ENCODE measurements around the gene NKAIN4. TPM values are rescaled to one million over a fixed set of nuclear protein-coding genes. Genes with fewer than 3 reads are reported as not detected.
A peak's percentile ranks its signal among the peaks of the same experiment; 100 is the strongest.
"Not testable (repeated sequence)": the region's sequence is repeated elsewhere in the genome, so short reads cannot be mapped to it uniquely, and the experiment has no call there.

Gene NKAIN4
- total RNA-seq, 1 experiment from 2014 or later: 5.0 TPM

- no peak for DNase-seq (ENCODE audit: low read depth)
- in situ Hi-C loops (cut with HindIII; ENCODE audit: low pct_unique_long_range_greater_than_20kb, low sequenced_read_pairs): no loop called here
These were observed 21.3 kb downstream of the NKAIN4 start for GRCh38 chr20:63233061-63233344.

- in situ Hi-C loops (cut with HindIII; ENCODE audit: low pct_unique_long_range_greater_than_20kb, low sequenced_read_pairs): no loop called here
- peak; percentile 99 for DNase-seq (ENCODE audit: low read depth)
These were observed 21.8 kb downstream of the NKAIN4 start for GRCh38 chr20:63232235-63233060.

DNA sequence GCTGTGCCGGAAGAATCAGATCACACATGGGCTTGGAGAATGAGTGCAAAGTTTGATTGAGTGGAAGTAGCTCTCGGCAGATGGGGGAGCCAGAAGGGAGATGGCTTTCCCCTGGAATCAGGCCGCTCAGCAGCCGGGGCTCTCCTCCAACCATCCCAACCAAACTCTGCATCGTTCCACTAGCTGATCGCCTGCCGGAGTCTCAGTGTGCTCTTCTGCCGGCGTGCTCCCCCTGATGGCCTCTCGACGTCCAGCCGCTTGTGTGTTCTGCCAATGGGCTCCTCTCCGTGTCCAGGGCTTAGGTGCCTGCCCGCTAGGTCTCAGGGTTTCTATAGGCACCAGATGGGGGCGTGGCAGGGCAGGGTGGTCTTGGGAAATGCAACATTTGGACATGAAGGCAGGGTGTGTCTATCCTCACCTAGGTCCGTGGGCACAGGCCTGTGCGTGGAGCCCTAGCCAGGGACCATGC, 23.4 kb downstream of the NKAIN4 start:
- in situ Hi-C loops (cut with HindIII; ENCODE audit: low pct_unique_long_range_greater_than_20kb, low sequenced_read_pairs): no loop called here
- DNase-seq (ENCODE audit: low read depth): no peak

- no peak for DNase-seq (ENCODE audit: low read depth)
- in situ Hi-C loops (cut with HindIII; ENCODE audit: low pct_unique_long_range_greater_than_20kb, low sequenced_read_pairs): no loop called here
These were observed 25.5 kb downstream of the NKAIN4 start for GRCh38 chr20:63228806-63229205.

DNA sequence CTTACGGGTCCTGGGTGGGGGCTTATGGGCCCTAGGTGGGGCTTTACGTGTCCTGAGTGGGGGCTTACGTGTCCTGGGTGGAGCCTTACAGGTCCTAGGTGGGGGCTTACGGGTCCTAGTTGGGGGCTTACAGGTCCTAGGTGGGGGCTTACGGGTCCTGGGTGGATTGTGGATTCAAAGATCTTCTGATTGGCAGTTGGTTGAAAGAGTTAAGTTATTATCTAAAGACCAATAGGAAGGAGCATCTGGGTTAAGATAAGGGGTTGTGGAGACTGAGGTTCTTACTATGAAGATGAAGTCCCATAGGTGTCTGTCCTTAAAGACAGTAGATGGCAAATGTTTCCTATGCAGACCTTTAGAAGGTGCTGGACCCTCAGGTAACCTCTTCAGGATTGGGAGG, 27.0 kb downstream of the NKAIN4 start:
- DNase-seq (ENCODE audit: low read depth): no peak
- in situ Hi-C loops (cut with HindIII; ENCODE audit: low pct_unique_long_range_greater_than_20kb, low sequenced_read_pairs): no loop called here

DNA sequence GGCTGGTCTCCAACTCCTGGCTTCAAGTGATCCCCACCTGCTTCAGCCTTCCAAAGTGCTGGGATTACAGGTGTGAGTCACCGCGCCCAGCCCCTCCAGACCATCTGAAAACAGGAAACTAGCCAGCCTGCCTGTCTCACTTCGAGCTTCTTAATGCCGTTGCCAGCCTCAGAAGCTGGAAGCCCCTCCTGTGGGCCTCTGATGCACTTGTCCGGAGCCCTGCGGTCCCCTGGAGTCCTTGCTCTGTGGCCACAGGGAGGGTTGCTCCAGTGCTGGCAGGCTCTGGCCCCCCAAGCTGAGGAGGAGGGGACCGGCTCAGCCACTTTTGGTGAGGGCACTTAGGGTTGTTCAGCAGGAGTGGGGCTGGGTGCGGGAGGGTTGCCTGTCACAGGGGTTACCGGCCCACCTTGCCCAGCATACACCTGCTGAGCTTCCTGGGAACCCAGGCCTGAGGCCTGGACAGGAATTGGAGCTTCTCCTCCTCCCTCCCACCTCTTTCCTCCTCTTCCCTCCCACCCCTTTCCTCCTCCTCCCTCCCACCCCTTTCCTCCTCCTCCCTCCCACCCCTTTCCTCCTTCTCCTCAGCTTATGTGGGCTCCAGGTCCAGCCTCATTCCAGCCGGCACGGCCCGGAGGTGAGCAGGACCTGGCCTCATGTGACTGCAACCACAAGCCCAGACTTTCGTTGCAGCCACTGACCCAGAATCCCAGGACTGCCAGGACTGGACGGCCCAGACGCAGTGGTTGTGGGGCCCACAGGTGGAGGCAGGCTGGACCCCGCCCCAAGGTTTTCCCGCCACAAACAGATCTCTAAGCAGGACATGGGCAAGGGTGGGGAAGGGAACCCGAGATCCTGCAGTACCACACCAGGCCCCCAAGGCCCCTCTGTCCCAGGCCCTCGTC, 28.0 kb downstream of the NKAIN4 start:
- DNase-seq (ENCODE audit: low read depth): no peak
- in situ Hi-C loops (cut with HindIII; ENCODE audit: low pct_unique_long_range_greater_than_20kb, low sequenced_read_pairs): no loop called here

- in situ Hi-C loops (cut with HindIII; ENCODE audit: low pct_unique_long_range_greater_than_20kb, low sequenced_read_pairs): no loop called here
These were observed 29.2 kb downstream of the NKAIN4 start for GRCh38 chr20:63225082-63225454.

GRCh38 chr20:63224412-63225081, 29.7 kb downstream of the NKAIN4 start:
- peak; percentile 98 for DNase-seq (ENCODE audit: low read depth)
- in situ Hi-C loops (cut with HindIII; ENCODE audit: low pct_unique_long_range_greater_than_20kb, low sequenced_read_pairs): loop anchor here (5.0 kb wide), 1 partner anchor 53 kb away; no protein-coding TSS in a partner anchor

More at GRCh38 chr20:63225082-63225454, 29.2 kb downstream of the NKAIN4 start:
- no peak for DNase-seq (ENCODE audit: low read depth)

- in situ Hi-C loops (cut with HindIII; ENCODE audit: low pct_unique_long_range_greater_than_20kb, low sequenced_read_pairs): loop anchor here (5.0 kb wide), 1 partner anchor 53 kb away; no protein-coding TSS in a partner anchor
- no peak for DNase-seq (ENCODE audit: low read depth)
These were observed 30.4 kb downstream of the NKAIN4 start for GRCh38 chr20:63223826-63224207.

GRCh38 chr20:63223121-63223825, 31.0 kb downstream of the NKAIN4 start:
- in situ Hi-C loops (cut with HindIII; ENCODE audit: low pct_unique_long_range_greater_than_20kb, low sequenced_read_pairs): loop anchor here (5.0 kb wide), 1 partner anchor 54 kb away; no protein-coding TSS in a partner anchor
- peak; percentile 47 for DNase-seq (ENCODE audit: low read depth)

DNA sequence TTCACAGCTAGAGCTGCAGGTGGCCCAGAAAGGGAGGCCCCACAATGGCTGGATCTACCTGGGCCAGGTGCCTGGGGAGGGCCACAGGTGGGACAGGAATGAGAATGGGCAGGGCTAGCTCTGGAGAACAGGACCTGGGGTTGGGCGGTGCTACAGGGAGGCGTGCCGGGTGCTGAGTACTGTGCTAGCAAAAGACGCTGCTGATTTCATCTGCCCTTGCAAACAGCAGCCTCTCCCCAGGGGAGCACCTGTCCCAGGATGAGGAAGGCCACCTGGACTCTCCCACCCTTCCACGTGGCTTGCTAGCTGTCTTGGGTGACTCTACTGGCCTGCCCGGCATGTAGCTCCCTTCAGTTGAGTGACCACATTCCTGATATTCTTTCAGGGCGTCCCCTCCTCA, 31.7 kb downstream of the NKAIN4 start:
- DNase-seq (ENCODE audit: low read depth): no peak
- in situ Hi-C loops (cut with HindIII; ENCODE audit: low pct_unique_long_range_greater_than_20kb, low sequenced_read_pairs): loop anchor here (5.0 kb wide), 1 partner anchor 55 kb away; no protein-coding TSS in a partner anchor

DNA sequence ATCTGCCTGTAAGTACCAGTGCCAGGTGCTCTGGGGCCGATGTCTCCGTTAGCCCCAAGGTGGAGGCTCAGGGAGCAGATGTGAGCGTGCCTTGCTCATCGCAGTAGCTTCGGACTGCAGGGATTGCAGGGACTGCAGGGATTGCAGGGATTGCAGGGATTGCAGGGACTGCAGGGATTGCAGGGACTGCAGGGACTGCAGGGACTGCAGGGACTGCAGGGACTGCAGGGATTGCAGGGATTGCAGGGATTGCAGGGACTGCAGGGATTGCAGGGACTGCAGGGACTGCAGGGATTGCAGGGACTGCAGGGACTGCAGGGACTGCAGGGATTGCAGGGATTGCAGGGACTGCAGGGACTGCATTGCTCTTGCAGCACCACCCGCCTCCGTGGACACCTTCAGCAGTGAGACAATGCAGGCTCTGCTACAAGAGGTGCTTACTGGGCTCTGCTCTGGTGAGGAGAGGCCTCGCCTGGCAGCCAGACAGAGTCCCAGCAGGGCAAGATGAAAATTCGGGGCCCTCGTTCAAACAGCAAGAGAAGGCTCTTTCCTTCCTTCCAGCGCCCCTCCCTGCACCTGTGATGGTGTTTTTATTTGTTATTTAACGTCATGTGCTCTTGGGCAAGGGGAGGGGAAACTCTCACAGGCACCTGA, 32.7 kb downstream of the NKAIN4 start:
- in situ Hi-C loops (cut with HindIII; ENCODE audit: low pct_unique_long_range_greater_than_20kb, low sequenced_read_pairs): loop anchor here (5.0 kb wide), 1 partner anchor 56 kb away; no protein-coding TSS in a partner anchor
- not testable (repeated sequence) for DNase-seq (ENCODE audit: low read depth)

- DNase-seq (ENCODE audit: low read depth): no peak
- in situ Hi-C loops (cut with HindIII; ENCODE audit: low pct_unique_long_range_greater_than_20kb, low sequenced_read_pairs): loop anchor here (5.0 kb wide), 1 partner anchor 56 kb away; no protein-coding TSS in a partner anchor
These were observed 33.4 kb downstream of the NKAIN4 start for GRCh38 chr20:63220696-63221399.

GRCh38 chr20:63219866-63220521, 34.3 kb downstream of the NKAIN4 start:
- in situ Hi-C loops (cut with HindIII; ENCODE audit: low pct_unique_long_range_greater_than_20kb, low sequenced_read_pairs): loop anchor here (5.0 kb wide), 1 partner anchor 57 kb away; no protein-coding TSS in a partner anchor
- no peak for DNase-seq (ENCODE audit: low read depth)

- in situ Hi-C loops (cut with HindIII; ENCODE audit: low pct_unique_long_range_greater_than_20kb, low sequenced_read_pairs): no loop called here
- DNase-seq (ENCODE audit: low read depth): no peak
These were observed 34.8 kb downstream of the NKAIN4 start for GRCh38 chr20:63219447-63219821.

DNA sequence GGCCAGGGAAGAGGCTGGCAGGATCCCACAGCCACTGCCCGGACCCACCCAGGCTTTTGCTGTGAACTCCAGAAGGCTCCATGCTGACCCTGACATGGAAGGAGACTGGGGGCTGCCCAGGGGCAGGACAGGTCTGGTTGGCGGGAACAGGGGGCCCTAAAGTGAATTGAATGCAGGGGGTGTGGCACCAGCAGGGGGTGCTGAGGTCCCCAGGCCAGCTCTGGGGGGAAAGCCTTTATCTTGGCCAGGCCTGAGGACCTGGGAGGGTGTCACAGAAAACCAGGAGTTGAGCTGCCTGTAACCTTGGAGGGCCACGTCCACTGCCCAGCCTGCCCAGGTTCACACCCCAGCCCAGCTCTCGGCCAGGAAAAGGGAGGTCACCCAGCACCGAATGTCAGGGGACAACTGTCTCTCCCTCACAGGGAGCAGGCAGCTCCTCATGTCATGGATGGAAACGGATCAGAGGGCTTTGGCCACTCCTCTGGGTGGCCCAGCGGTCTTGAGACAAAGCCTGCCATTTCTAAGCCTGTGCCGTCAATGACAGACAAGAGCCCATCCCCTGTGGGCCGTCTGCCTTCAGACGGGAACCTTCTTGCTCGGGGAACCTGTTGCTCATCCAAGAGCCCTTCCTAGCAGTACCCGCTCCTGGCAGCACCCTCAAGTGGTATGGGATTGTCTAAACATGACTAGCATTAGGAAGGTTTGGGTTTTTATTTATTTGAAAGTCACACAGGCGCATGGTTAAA, 35.4 kb downstream of the NKAIN4 start:
- no peak for DNase-seq (ENCODE audit: low read depth)
- in situ Hi-C loops (cut with HindIII; ENCODE audit: low pct_unique_long_range_greater_than_20kb, low sequenced_read_pairs): no loop called here
